H1 (cell line): ENCODE data around the gene SHISAL1. TPM values are rescaled to one million over a fixed set of nuclear protein-coding genes. Genes with fewer than 3 reads are reported as not detected.

Experiments used
- CTCF ChIA-PET: fragments of 300-600 bp; sonication (Branson Sonifier 250); formaldehyde crosslinking; loops from one replicate; lab custom pipeline; 2021; ENCODE audit not compliant: partially characterized antibody; lab: Charles Lee
- POLR2A ChIA-PET: fragments of 300-600 bp; sonication (Branson Sonifier 250); formaldehyde crosslinking; loops from one replicate; lab custom pipeline; 2021; ENCODE audit warnings: inconsistent platforms; ENCODE audit not compliant: partially characterized antibody; lab: Charles Lee
- DNase-seq, 2 experiments: peaks; one replicate each; pipeline versions ENCODE4 v3.0.0 to v3.0.0-alpha.2; 2010 to 2022; ENCODE audit warnings: low spot score in 2 of 2, low read depth in 1 of 2, mixed read lengths in 1 of 2
- FAIRE-seq: peaks from 2 replicates; lab custom pipeline; 2011; peaks lifted over from hg19 to GRCh38; lab: Jason Lieb, UNC
- H2AFZ ChIP-seq: 2 replicates; pipeline ENCODE4 v1.8.1; 2012; ENCODE audit warnings: low read length, inconsistent platforms
- H2AK5ac ChIP-seq: 2 replicates; pipeline ENCODE4 v1.6.1; 2013; ENCODE audit warnings: low read depth, low read length
- H2BK120ac ChIP-seq: replicated peaks from 2 replicates; pipeline ENCODE3; 2013; ENCODE audit warnings: low read depth, low read length, inconsistent platforms
- H2BK12ac ChIP-seq: 2 replicates; pipeline ENCODE4 v1.6.1; 2013; ENCODE audit warnings: low read depth, low read length
- H2BK15ac ChIP-seq: 2 replicates; pipeline ENCODE4 v1.6.1; 2013; ENCODE audit warnings: low read length
- H2BK20ac ChIP-seq: 2 replicates; pipeline ENCODE4 v1.6.1; 2013; ENCODE audit warnings: low read length
- H2BK5ac ChIP-seq: 2 replicates; pipeline ENCODE4 v1.6.1; 2013; ENCODE audit warnings: low read depth, low read length
- H3K14ac ChIP-seq: 2 replicates; pipeline ENCODE4 v1.6.1; 2013; ENCODE audit warnings: inconsistent platforms; ENCODE audit not compliant: insufficient read length
- H3K18ac ChIP-seq: 2 replicates; pipeline ENCODE4 v1.6.1; 2013; ENCODE audit warnings: low read length; ENCODE audit errors: extremely low read depth
- H3K23ac ChIP-seq: 2 replicates; pipeline ENCODE4 v1.6.1; 2013; ENCODE audit warnings: inconsistent platforms; ENCODE audit not compliant: insufficient read length
- H3K23me2 ChIP-seq: 2 replicates; pipeline ENCODE4 v1.6.1; 2013; ENCODE audit warnings: low read depth, low read length
- H3K27ac ChIP-seq: 2 replicates; pipeline ENCODE4 v1.6.1; 2011; ENCODE audit warnings: low read depth, low read length, inconsistent platforms
- H3K27me3 ChIP-seq, 4 experiments: replicated peaks in 1 of 4; 1 replicate in 1 of 4; 2 replicates in 3 of 4; pipeline versions ENCODE4 v1.6.1 to v1.8.1; 2011 to 2013; ENCODE audit warnings: low read length in 3 of 4, mild to moderate bottlenecking in 3 of 4, inconsistent platforms in 2 of 4, mixed read lengths in 2 of 4, moderate library complexity in 1 of 4; ENCODE audit not compliant: control insufficient read depth in 3 of 4, insufficient read depth in 3 of 4; ENCODE audit errors: extremely low read depth in 1 of 4
- H3K36me3 ChIP-seq, 4 experiments: 2 replicates each; pipeline versions ENCODE4 v1.6.1 to v1.8.1; 2011 to 2013; ENCODE audit warnings: mild to moderate bottlenecking in 4 of 4, low read length in 3 of 4, moderate library complexity in 2 of 4, control low read depth in 1 of 4, inconsistent platforms in 1 of 4; ENCODE audit not compliant: insufficient read depth in 4 of 4, control insufficient read depth in 2 of 4
- H3K4ac ChIP-seq: replicated peaks from 2 replicates; pipeline ENCODE3; 2013; ENCODE audit warnings: low read length, low read depth, mixed read lengths, inconsistent platforms; ENCODE audit not compliant: insufficient read length
- H3K4me1 ChIP-seq, 4 experiments: replicated peaks in 1 of 4; 1 replicate in 1 of 4; 2 replicates in 3 of 4; pipeline versions ENCODE4 v1.6.1 to v1.8.1; 2011 to 2013; ENCODE audit warnings: low read length in 3 of 4, inconsistent platforms in 2 of 4, mixed read lengths in 1 of 4; ENCODE audit not compliant: insufficient read depth in 4 of 4, control insufficient read depth in 3 of 4
- H3K4me2 ChIP-seq, 2 experiments: 2 replicates each; pipeline versions ENCODE4 v1.6.1 to v1.8.1; 2011 to 2013; ENCODE audit warnings: low read depth in 2 of 2, low read length in 2 of 2, control low read depth in 1 of 2, inconsistent platforms in 1 of 2, mild to moderate bottlenecking in 1 of 2; ENCODE audit not compliant: insufficient read depth in 1 of 2
- H3K4me3 ChIP-seq, 4 experiments: fragments of 200-600, 300-600 bp in 1 of 4; sonication (generic), shearing (Covaris generic), sonication (Bioruptor Twin) in 1 of 4; 2 replicates each; pipeline versions ENCODE4 v1.5.1 to v1.8.1; 2011 to 2016; ENCODE audit warnings: low read length in 4 of 4, low read depth in 3 of 4, control low read depth in 2 of 4, inconsistent platforms in 2 of 4, mild to moderate bottlenecking in 2 of 4, mixed read lengths in 1 of 4, moderate library complexity in 1 of 4; ENCODE audit not compliant: insufficient read depth in 2 of 4; ENCODE audit errors: extremely low read depth in 1 of 4
- H3K56ac ChIP-seq: replicated peaks from 2 replicates; pipeline ENCODE3; 2013; ENCODE audit warnings: low read depth, mild to moderate bottlenecking, mixed read lengths, low read length, inconsistent platforms; ENCODE audit not compliant: insufficient read length
- H3K79me1 ChIP-seq: 2 replicates; pipeline ENCODE4 v1.6.1; 2013; ENCODE audit warnings: low read depth, low read length, control low read depth
- H3K79me2 ChIP-seq, 2 experiments: 2 replicates each; pipeline versions ENCODE4 v1.6.1 to v1.8.1; 2012 to 2013; ENCODE audit warnings: low read length in 2 of 2, mild to moderate bottlenecking in 2 of 2, inconsistent platforms in 1 of 2; ENCODE audit not compliant: insufficient read depth in 2 of 2, control insufficient read depth in 1 of 2
- H3K9ac ChIP-seq, 4 experiments: replicated peaks in 1 of 4; 1 replicate in 1 of 4; 2 replicates in 3 of 4; pipeline versions ENCODE4 v1.6.1 to v1.8.1; 2011 to 2013; ENCODE audit warnings: low read depth in 3 of 4, low read length in 3 of 4, control low read depth in 2 of 4, mild to moderate bottlenecking in 2 of 4, moderate library complexity in 2 of 4, inconsistent platforms in 1 of 4; ENCODE audit errors: extremely low read depth in 1 of 4
- H3K9me3 ChIP-seq, 2 experiments: 2 replicates each; pipeline versions ENCODE4 v1.6.1 to v1.8.1; 2012 to 2013; ENCODE audit warnings: mild to moderate bottlenecking in 2 of 2, moderate library complexity in 2 of 2, control low read depth in 1 of 2, inconsistent platforms in 1 of 2, low read depth in 1 of 2, low read length in 1 of 2, mixed read lengths in 1 of 2; ENCODE audit not compliant: insufficient read depth in 2 of 2
- H4K20me1 ChIP-seq, 2 experiments: replicated peaks in 1 of 2; 2 replicates each; pipeline versions ENCODE3 to v1.8.1; 2011 to 2013; ENCODE audit warnings: inconsistent platforms in 2 of 2, low read length in 2 of 2, mild to moderate bottlenecking in 1 of 2; ENCODE audit not compliant: insufficient read depth in 2 of 2, control insufficient read depth in 1 of 2
- H4K5ac ChIP-seq: 2 replicates; pipeline ENCODE4 v1.6.1; 2013; ENCODE audit warnings: low read length, low read depth, mixed read lengths, inconsistent platforms; ENCODE audit not compliant: insufficient read length
- H4K8ac ChIP-seq: 2 replicates; pipeline ENCODE4 v1.8.0; 2013; ENCODE audit warnings: mild to moderate bottlenecking, moderate library complexity, low read length, inconsistent platforms; ENCODE audit not compliant: insufficient read depth; ENCODE audit errors: extremely low read depth
- H4K91ac ChIP-seq: replicated peaks from 2 replicates; pipeline ENCODE3; 2013; ENCODE audit warnings: low read length, mixed read lengths, inconsistent platforms; ENCODE audit not compliant: insufficient read length
- JUND ChIP-seq: IDR thresholded peaks from 2 replicates; pipeline ENCODE4 v1.6.1; 2011; ENCODE audit warnings: mild to moderate bottlenecking, improper control_type of control experiment, low read length
- MAFK ChIP-seq: IDR thresholded peaks from 2 replicates; pipeline ENCODE4 v1.6.1; 2012; ENCODE audit warnings: low read depth, mild to moderate bottlenecking, improper control_type of control experiment, low read length
- ZNF274 ChIP-seq: IDR thresholded peaks from 2 replicates; pipeline ENCODE4 v1.7.0; 2012; ENCODE audit warnings: low read length, borderline replicate concordance; ENCODE audit errors: extremely low read depth
- WGBS, 2 experiments: shearing (Covaris generic) in 1 of 2; methylation state at CpG; one replicate each; pipeline versions ENCODE4 v1.1.6 to v1.1.7; 2013 to 2015; ENCODE audit warnings: low lambda C conversion rate in 2 of 2, mixed read lengths in 2 of 2, inconsistent platforms in 1 of 2, low coverage in 1 of 2, missing lambda C conversion rate in 1 of 2; ENCODE audit not compliant: insufficient replicate concordance in 2 of 2, insufficient coverage in 1 of 2, insufficient read length in 1 of 2; ENCODE audit errors: extremely low coverage in 1 of 2, missing lambda C conversion rate in 1 of 2; 5-methylcytosine and 5-hydroxymethylcytosine counted together
- polyA plus RNA-seq, 7 experiments: library from polyadenylated mRNA; depleted of rRNA in 3 of 7; stranded (reverse) in 5 of 7; unstranded in 2 of 7; fragments of >200 nt in 5 of 7; fragments of 200-250 nt in 2 of 7; gene quantifications; 1 replicate in 5 of 7; 2 replicates in 1 of 7; 4 replicates in 1 of 7; pipeline versions ENCODE4 v1.2.1 to v1.2.3, GENCODE V29; 2011 to 2013; ENCODE audit warnings: missing spikeins in 2 of 7, mixed read lengths in 2 of 7
- total RNA-seq: library from RNA; stranded (reverse); fragmentation: NEBNext Ultra II Directional; extraction: Animal tissue kit (Norgen Biotek cat#: 25700); gene quantifications from 2 replicates; pipeline ENCODE4 v1.2.1, GENCODE V29; 2021

SHISAL1 gene
- total and polyA plus RNA-seq, 2 of the 8 experiments (the other 6 are each of a cell fraction or from before 2014, with no cell fraction given): 3.7 to 5.8 TPM

DNA sequence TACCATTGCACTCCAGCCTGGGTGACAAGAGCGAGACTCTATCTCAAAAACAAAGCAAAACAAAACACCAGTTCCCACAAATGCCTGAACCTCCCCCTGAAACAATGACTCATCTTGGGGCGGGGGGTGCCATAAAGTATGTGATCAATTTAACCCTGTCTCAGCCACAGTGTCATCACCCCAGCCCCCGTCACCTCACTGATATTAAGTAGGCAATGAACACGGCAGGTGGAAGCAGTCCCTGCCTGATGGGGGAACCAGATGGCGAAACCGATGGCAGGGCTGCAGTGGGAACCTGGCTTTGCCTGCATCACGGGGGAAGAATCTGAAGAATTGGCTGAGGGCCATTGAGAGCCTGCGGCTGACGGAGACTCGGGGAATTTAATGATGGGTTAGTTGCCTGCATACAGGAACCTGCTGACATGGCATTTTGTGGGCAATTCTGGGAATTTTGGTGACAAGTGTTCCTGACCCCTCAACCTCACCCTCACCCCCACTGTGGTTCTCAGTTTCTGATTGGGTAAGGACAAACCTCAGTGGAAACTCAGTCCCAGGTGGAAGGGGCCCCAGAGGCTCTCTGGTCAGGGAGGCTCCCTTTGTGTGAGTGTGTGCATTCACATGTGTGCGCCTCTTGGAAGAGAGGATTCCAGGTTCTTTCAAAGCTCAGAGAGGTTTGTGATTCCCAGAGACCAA lies 39.1 kb upstream of the SHISAL1 start:
- Histone ChIP-seq H3K79me1 (no peaks in the 10 kb centered on the region; the same call in 1 of the 2 replicates), H3K9me3 (no peaks in the 10 kb centered on the region), H3K23me2 (no peaks in the 10 kb centered on the region), H3K23ac (no peak overlapping the region), H2AK5ac (no peak overlapping the region), H3K4me2 (no peak overlapping the region), H4K5ac (no peak overlapping the region), H2AFZ (no peak overlapping the region), H2BK12ac (no peak overlapping the region), H2BK120ac (no peak overlapping the region), H4K8ac (peak overlapping the region; percentile 46; the same call in 1 of the 2 replicates), H2BK20ac (no peak overlapping the region), H3K27me3 (no peaks in the 10 kb centered on the region), H3K4me3 (no peak overlapping the region), H3K27ac (no peak overlapping the region), H3K56ac (no peak overlapping the region), H2BK15ac (no peak overlapping the region), H4K91ac (peak overlapping the region; percentile 34), H2BK5ac (no peak overlapping the region), H3K9ac (no peak overlapping the region), H3K79me2 (no peaks in the 10 kb centered on the region), H3K18ac (peak overlapping the region; percentile 2; the same call in 1 of the 2 replicates), H4K20me1 (no peaks in the 10 kb centered on the region), H3K4me1 (peaks cover 0 to 7% (median 3%) of the 10 kb centered on the region in 4 experiments; a peak in 4 of 7 replicates), H3K14ac (no peak overlapping the region), H3K4ac (no peak overlapping the region), H3K36me3 (no peaks in the 10 kb centered on the region)
- peak in 1 of 2 experiments; percentile 57 for DNase-seq
- ChIA-PET POLR2A (no interaction called here), CTCF (interaction anchor here (2.0 kb wide), 1 partner anchor 14 kb away, joined by 6 read pairs; no protein-coding TSS in a partner anchor)
- peak; percentile 28 for FAIRE-seq
- 75% methylated on average over 11 of the region's 11 CpGs; no CpG with 5 or more reads in 1 of the 2 experiments for WGBS, 2 experiments
- TF ChIP-seq MAFK: peak; percentile 94
- no peak for TF ChIP-seq ZNF274
- peak; percentile 70 for TF ChIP-seq JUND
